Thyroid gland (tissue), 4 donors: Measurements from ENCODE around the gene APOL4.

ENCODE experiments used
- POLR2A ChIP-seq, 2 donors: fragments of 450-650 bp; IDR thresholded peaks; one replicate each; pipeline ENCODE4 v1.6.1; 2017; ENCODE audit warnings: antibody characterized with exemption in 2 of 2, mild to moderate bottlenecking in 2 of 2, moderate library complexity in 1 of 2
- TF ChIP-seq, protein P1 (sequence below), 6 experiments: fragments of 200-600 bp in 3 of 6; fragments of 450-650 bp in 3 of 6; sonication (generic) in 3 of 6; IDR thresholded peaks; one replicate each; pipeline ENCODE4 v1.5.1; 2016 to 2019; ENCODE audit warnings: antibody characterized with exemption in 6 of 6, mild to moderate bottlenecking in 2 of 6, inconsistent platforms in 1 of 6, moderate library complexity in 1 of 6

DNA sequence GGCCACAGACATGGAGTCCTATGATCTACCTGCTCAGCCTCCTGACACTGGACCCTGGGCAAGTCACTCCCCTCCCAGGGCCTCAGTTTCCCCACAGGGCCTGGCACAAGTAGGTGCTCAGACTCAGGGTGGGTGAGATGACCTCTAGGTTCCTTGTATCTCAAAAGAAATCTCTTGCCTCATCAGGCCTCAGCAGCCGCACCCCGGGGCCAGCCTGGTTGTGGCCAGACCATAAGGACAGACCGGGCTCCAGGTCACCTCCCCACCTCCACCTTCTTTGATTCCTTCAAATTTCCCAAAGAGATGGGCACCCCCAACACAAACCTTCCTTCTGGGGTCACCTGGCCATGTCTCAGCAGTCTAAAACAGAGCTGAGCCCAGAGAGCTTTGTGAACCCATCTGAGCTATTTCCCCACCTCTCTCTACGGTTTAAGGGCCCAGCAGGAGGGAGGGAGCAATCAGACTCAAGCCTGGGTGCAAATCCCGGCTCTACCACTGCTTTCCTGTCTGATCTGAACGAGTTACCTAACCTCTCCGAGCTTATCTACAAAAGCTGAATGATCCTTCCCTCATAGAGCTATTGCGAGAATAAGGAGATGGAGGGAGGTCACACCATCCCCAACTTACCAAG is 2.5 kb upstream of the APOL4 start:
- TF ChIP-seq, protein P1, sequence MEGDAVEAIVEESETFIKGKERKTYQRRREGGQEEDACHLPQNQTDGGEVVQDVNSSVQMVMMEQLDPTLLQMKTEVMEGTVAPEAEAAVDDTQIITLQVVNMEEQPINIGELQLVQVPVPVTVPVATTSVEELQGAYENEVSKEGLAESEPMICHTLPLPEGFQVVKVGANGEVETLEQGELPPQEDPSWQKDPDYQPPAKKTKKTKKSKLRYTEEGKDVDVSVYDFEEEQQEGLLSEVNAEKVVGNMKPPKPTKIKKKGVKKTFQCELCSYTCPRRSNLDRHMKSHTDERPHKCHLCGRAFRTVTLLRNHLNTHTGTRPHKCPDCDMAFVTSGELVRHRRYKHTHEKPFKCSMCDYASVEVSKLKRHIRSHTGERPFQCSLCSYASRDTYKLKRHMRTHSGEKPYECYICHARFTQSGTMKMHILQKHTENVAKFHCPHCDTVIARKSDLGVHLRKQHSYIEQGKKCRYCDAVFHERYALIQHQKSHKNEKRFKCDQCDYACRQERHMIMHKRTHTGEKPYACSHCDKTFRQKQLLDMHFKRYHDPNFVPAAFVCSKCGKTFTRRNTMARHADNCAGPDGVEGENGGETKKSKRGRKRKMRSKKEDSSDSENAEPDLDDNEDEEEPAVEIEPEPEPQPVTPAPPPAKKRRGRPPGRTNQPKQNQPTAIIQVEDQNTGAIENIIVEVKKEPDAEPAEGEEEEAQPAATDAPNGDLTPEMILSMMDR (IDR thresholded peaks at IDR 0.05), result no peak
- no peak for TF ChIP-seq POLR2A (IDR thresholded peaks at IDR 0.05)
